CD14-positive monocyte (primary cell): Measurements from ENCODE around the gene ANGPTL4. TPM values are rescaled to one million over a fixed set of nuclear protein-coding genes. Genes with fewer than 3 reads are reported as not detected.
A peak's percentile ranks its signal among the peaks of the same experiment; 100 is the strongest.
"Not testable (repeated sequence)": the region's sequence is repeated elsewhere in the genome, so short reads cannot be mapped to it uniquely, and the experiment has no call there.

Experiments used
- DNase-seq, 3 donors: peaks; one replicate each; pipeline ENCODE4 v3.0.0-alpha.2; 2011 to 2022
- H2AFZ ChIP-seq: 2 replicates; pipeline ENCODE4 v1.6.0; 2012; ENCODE audit warnings: mild to moderate bottlenecking, low read depth, low read length, inconsistent platforms; ENCODE audit not compliant: insufficient read depth, poor library complexity, severe bottlenecking
- H3K27ac ChIP-seq, 2 donors: 1 replicate in 1 of 2; 2 replicates in 1 of 2; pipeline ENCODE4 v1.5.1; 2012 to 2013; ENCODE audit warnings: low read length in 2 of 2, control low read depth in 1 of 2, inconsistent platforms in 1 of 2, low read depth in 1 of 2, mild to moderate bottlenecking in 1 of 2
- H3K27me3 ChIP-seq, 2 donors: one replicate each; pipeline versions ENCODE4 v1.6.0 to v1.6.1; 2011 to 2013; ENCODE audit warnings: low read length in 2 of 2; ENCODE audit not compliant: control insufficient read depth in 2 of 2, insufficient read depth in 2 of 2
- H3K36me3 ChIP-seq, 2 donors: replicated peaks in 1 of 2; 1 replicate in 1 of 2; 2 replicates in 1 of 2; pipeline versions ENCODE4 v1.5.1 to v1.6.1; 2012 to 2013; ENCODE audit warnings: low read length in 2 of 2, control low read depth in 1 of 2, inconsistent platforms in 1 of 2, mild to moderate bottlenecking in 1 of 2; ENCODE audit not compliant: insufficient read depth in 2 of 2, control insufficient read depth in 1 of 2
- H3K4me1 ChIP-seq, 2 donors: 1 replicate in 1 of 2; 2 replicates in 1 of 2; pipeline versions ENCODE4 v1.5.1 to v1.6.1; 2012 to 2013; ENCODE audit warnings: low read length in 2 of 2, control low read depth in 1 of 2, inconsistent platforms in 1 of 2, mild to moderate bottlenecking in 1 of 2, moderate library complexity in 1 of 2; ENCODE audit not compliant: insufficient read depth in 2 of 2, control insufficient read depth in 1 of 2
- H3K4me2 ChIP-seq: replicated peaks from 2 replicates; pipeline ENCODE3; 2012; ENCODE audit warnings: low read length, moderate library complexity, mild to moderate bottlenecking; ENCODE audit not compliant: poor library complexity, severe bottlenecking; ENCODE audit errors: extremely low read depth
- H3K4me3 ChIP-seq, 3 experiments: fragments of 200-600 bp in 1 of 3; sonication (generic) in 1 of 3; replicated peaks in 1 of 3; 1 replicate in 2 of 3; 2 replicates in 1 of 3; pipeline ENCODE4 v1.5.1; 2011 to 2013; ENCODE audit warnings: low read length in 3 of 3, mild to moderate bottlenecking in 3 of 3, control low read depth in 2 of 3, low read depth in 2 of 3, inconsistent platforms in 1 of 3, moderate library complexity in 1 of 3
- H3K79me2 ChIP-seq: 2 replicates; pipeline ENCODE4 v1.6.0; 2012; ENCODE audit warnings: mild to moderate bottlenecking, control low read depth, inconsistent platforms, low read length, moderate library complexity; ENCODE audit not compliant: insufficient read depth
- H3K9ac ChIP-seq: 2 replicates; pipeline ENCODE4 v1.6.0; 2017; ENCODE audit warnings: low read length, mild to moderate bottlenecking; ENCODE audit not compliant: insufficient read depth, poor library complexity, severe bottlenecking
- H3K9me3 ChIP-seq, 2 donors: replicated peaks in 1 of 2; 1 replicate in 1 of 2; 2 replicates in 1 of 2; pipeline versions ENCODE4 v1.5.1 to v1.6.1; 2012 to 2013; ENCODE audit warnings: low read length in 2 of 2, control low read depth in 1 of 2; ENCODE audit not compliant: control insufficient read depth in 1 of 2, insufficient read depth in 1 of 2
- H4K20me1 ChIP-seq: 2 replicates; pipeline ENCODE4 v1.6.0; 2012; ENCODE audit warnings: mild to moderate bottlenecking, low read length, control low read depth, moderate library complexity; ENCODE audit not compliant: insufficient read depth
- H3K27ac Mint-ChIP-seq, 7 donors: one replicate each; pipeline ENCODE4 v1.8.0; 2020; ENCODE audit warnings: mild to moderate bottlenecking in 7 of 7, mixed read lengths in 7 of 7, moderate library complexity in 6 of 7, inconsistent platforms in 2 of 7
- H3K27me3 Mint-ChIP-seq, 3 donors: one replicate each; pipeline ENCODE4 v1.8.0; 2021 to 2022; ENCODE audit warnings: low read depth in 3 of 3, mild to moderate bottlenecking in 3 of 3, mixed read lengths in 3 of 3, moderate library complexity in 3 of 3, inconsistent platforms in 1 of 3
- H3K36me3 Mint-ChIP-seq, 2 donors: one replicate each; pipeline ENCODE4 v1.8.0; 2020; ENCODE audit warnings: mixed read lengths in 2 of 2, inconsistent platforms in 1 of 2, mild to moderate bottlenecking in 1 of 2
- H3K4me1 Mint-ChIP-seq: one replicate; pipeline ENCODE4 v1.8.0; 2020; ENCODE audit warnings: mild to moderate bottlenecking, mixed read lengths
- H3K4me3 Mint-ChIP-seq, 2 donors: one replicate each; pipeline ENCODE4 v1.8.0; 2020; ENCODE audit warnings: mild to moderate bottlenecking in 2 of 2, mixed read lengths in 2 of 2, moderate library complexity in 1 of 2
- H3K9me3 Mint-ChIP-seq, 7 donors: one replicate each; pipeline ENCODE4 v1.8.0; 2020 to 2022; ENCODE audit warnings: mixed read lengths in 7 of 7, mild to moderate bottlenecking in 6 of 7, moderate library complexity in 6 of 7, inconsistent platforms in 2 of 7
- WGBS: methylation state at CpG from one replicate; pipeline ENCODE4 v1.1.5; 2013; ENCODE audit warnings: missing lambda C conversion rate; ENCODE audit not compliant: insufficient coverage; 5-methylcytosine and 5-hydroxymethylcytosine counted together
- intact Hi-C, 2 donors: fragments of 100-400 bp; cut with micrococcal nuclease; formaldehyde crosslinking; loops; one replicate each; pipeline versions ENCODE4 v1.15.0 to v1.15.1; 2023
- polyA plus RNA-seq, 3 donors: library from polyadenylated mRNA; depleted of rRNA in 1 of 3; unstranded in 2 of 3; stranded (reverse) in 1 of 3; fragments of 300-500 nt in 2 of 3; fragments of >200 nt in 1 of 3; fragmentation: Illumina TruSeq in 2 of 3; gene quantifications; 1 replicate in 2 of 3; 2 replicates in 1 of 3; pipeline ENCODE4 v1.2.3, GENCODE V29; 2012 to 2021
- TF ChIP-seq, protein P1 (sequence below): fragments of 200-600 bp; IDR thresholded peaks from one replicate; pipeline ENCODE4 v1.8.0; 2022; ENCODE audit warnings: antibody characterized with exemption, mild to moderate bottlenecking

The ANGPTL4 gene
- polyA plus RNA-seq, 3 donors, result not detected

DNA sequence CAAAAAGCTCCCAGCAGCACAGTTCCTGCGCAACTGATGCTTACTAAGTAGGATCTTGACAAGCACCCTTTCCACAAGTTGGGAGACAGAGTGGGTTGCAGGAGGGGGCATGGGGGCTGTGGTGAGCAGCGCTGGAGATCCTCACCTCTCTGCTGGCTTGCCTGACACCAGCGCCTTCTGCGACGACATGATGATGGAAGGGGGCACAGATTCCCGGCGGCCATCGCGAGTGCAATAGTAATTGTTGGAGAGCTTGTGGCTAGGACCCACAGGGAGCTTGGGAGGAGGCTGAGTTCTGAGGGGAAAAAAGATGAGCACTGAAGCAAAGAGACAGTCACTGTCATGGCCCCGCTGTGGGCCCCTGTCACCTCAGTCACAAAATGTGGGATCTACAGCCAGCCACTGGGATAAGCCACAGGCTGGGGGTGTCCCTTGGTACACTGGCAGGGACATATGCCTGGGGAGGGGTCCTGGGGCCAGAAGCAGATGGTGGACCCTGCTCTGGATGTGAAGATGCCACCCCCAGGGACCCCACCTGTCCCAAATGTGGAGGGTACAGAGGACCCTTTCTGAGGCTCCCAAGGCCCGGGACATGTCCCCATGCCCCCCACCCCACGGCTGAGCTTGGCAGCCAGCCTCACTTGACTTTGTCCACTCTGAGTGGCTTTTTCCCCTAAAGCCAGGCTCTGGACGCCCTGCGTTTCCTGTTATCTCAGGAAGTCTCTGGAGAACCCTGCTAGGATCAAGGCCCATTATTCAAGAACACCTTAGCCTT, 47.4 kb upstream of the ANGPTL4 start:
- Histone ChIP-seq H3K27ac (no peak overlapping the region), H3K9me3 (no peaks in the 10 kb centered on the region), H3K27me3 (no peaks in the 10 kb centered on the region), H3K9ac (no peak overlapping the region), H4K20me1 (no peaks in the 10 kb centered on the region), H3K79me2 (peaks cover 14% of the 10 kb centered on the region), H2AFZ (no peak overlapping the region), H3K4me3 (no peak overlapping the region), H3K4me2 (no peak overlapping the region), H3K36me3 (peaks cover 34 to 59% of the 10 kb centered on the region in 2 donors), H3K4me1 (peaks cover 9 to 13% of the 10 kb centered on the region in 2 donors)
- H3K36me3 Mint-ChIP-seq, result peaks cover 41 to 62% of the 10 kb centered on the region in 2 donors
- peaks cover 12% of the 10 kb centered on the region for H3K4me1 Mint-ChIP-seq
- H3K27ac Mint-ChIP-seq, result peak overlapping the region in 2 of 7 donors; percentile 26 to 62
- H3K9me3 Mint-ChIP-seq, result peaks cover 0 to 2% (median 0%) of the 10 kb centered on the region in 7 donors
- 96% methylated on average over 10 of the region's 14 CpGs for WGBS
- intact Hi-C loops, result no loop called here
- no peak for DNase-seq
- TF ChIP-seq, protein P1, sequence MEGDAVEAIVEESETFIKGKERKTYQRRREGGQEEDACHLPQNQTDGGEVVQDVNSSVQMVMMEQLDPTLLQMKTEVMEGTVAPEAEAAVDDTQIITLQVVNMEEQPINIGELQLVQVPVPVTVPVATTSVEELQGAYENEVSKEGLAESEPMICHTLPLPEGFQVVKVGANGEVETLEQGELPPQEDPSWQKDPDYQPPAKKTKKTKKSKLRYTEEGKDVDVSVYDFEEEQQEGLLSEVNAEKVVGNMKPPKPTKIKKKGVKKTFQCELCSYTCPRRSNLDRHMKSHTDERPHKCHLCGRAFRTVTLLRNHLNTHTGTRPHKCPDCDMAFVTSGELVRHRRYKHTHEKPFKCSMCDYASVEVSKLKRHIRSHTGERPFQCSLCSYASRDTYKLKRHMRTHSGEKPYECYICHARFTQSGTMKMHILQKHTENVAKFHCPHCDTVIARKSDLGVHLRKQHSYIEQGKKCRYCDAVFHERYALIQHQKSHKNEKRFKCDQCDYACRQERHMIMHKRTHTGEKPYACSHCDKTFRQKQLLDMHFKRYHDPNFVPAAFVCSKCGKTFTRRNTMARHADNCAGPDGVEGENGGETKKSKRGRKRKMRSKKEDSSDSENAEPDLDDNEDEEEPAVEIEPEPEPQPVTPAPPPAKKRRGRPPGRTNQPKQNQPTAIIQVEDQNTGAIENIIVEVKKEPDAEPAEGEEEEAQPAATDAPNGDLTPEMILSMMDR, result no peak
- H3K27me3 Mint-ChIP-seq, result no peaks in the 10 kb centered on the region
- no peak overlapping the region for H3K4me3 Mint-ChIP-seq

DNA sequence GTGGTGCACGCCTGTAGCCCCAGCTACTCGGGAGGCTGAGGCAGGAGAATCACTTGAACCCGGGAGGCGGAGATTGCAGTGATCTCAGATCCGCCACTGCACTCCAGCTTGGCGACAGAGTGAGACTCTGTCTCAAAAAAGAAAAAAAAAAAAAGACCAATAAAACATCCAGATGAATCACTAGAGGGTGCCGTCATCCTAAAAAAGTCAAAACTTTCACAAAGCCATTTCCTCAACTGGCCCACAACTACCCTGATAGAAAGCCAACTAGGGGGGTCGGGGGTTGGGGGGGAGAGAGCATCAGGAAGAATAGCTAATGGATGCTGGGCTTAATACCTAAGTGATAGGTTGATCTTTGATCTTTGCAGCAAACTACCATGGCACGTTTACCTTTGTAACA, 45.1 kb upstream of the ANGPTL4 start:
- H3K4me1 Mint-ChIP-seq, result peaks cover 28% of the 10 kb centered on the region
- not testable (repeated sequence) for H3K4me3 Mint-ChIP-seq

More for the DNA sequence above, 45.1 kb upstream of the ANGPTL4 start:
- Mint-ChIP-seq H3K36me3 (peaks cover 38 to 57% of the 10 kb centered on the region in 2 donors), H3K27ac (peak overlapping the region in 1 of 7 donors; percentile 57)
- WGBS, result 98% methylated on average over 6 of the region's 9 CpGs
- H3K9me3 Mint-ChIP-seq, H3K4me3 ChIP-seq, H3K9ac ChIP-seq, H2AFZ ChIP-seq, H3K27ac ChIP-seq, DNase-seq, H3K27me3 Mint-ChIP-seq, H3K4me2 ChIP-seq, H3K9me3 ChIP-seq, intact Hi-C loops, H3K27me3 ChIP-seq: not testable (repeated sequence)
- peaks cover 29 to 52% of the 10 kb centered on the region in 2 donors for H3K36me3 ChIP-seq
- peaks cover 31% of the 10 kb centered on the region for H3K79me2 ChIP-seq
- H3K4me1 ChIP-seq, result peaks cover 20 to 26% of the 10 kb centered on the region in 2 donors
- H4K20me1 ChIP-seq, result peaks cover 19% of the 10 kb centered on the region
